AG04449 (cell line): ENCODE measurements around the gene SLIT3.

Experiments used
- CTCF ChIA-PET: fragments of 350-600 bp; formaldehyde crosslinking; extraction: SDS; loops from one replicate; lab custom pipeline; 2021; ENCODE audit warnings: antibody characterized with exemption; lab: Yijun Ruan, JAX
- POLR2A ChIA-PET: fragments of 400-600, 350-600 bp; formaldehyde crosslinking; extraction: SDS; loops from one replicate; lab custom pipeline; 2020; ENCODE audit warnings: antibody characterized with exemption, inconsistent platforms; lab: Yijun Ruan, JAX
- DNase-seq: peaks from one replicate; pipeline ENCODE4 v3.0.0-alpha.2; 2010; ENCODE audit warnings: low read depth, low spot score
- H3K4me3 ChIP-seq: 2 replicates; pipeline ENCODE4 v1.5.1; 2011; ENCODE audit warnings: low read depth, mild to moderate bottlenecking, control low read depth, low read length
- CTCF ChIP-seq: IDR thresholded peaks from one replicate; pipeline ENCODE4 v1.5.1; 2011; ENCODE audit warnings: mild to moderate bottlenecking, moderate library complexity, low read length, control low read depth, inconsistent platforms; ENCODE audit not compliant: insufficient read depth; ENCODE audit errors: missing control alignments

Gene SLIT3

GRCh38 chr5:169131616-169132301, 169.2 kb downstream of the SLIT3 start:
- no peak for DNase-seq
- H3K4me3 ChIP-seq = no peak overlapping the region
- TF ChIP-seq CTCF = no peak
- ChIA-PET POLR2A (no interaction called here), CTCF (no interaction called here)

- CTCF ChIA-PET = no interaction called here
- TF ChIP-seq CTCF = no peak
- no peak overlapping the region for H3K4me3 ChIP-seq
- DNase-seq = no peak
- POLR2A ChIA-PET = no interaction called here
These were observed 172.3 kb downstream of the SLIT3 start for GRCh38 chr5:169128679-169129078.

GRCh38 chr5:169127431-169127830, 173.5 kb downstream of the SLIT3 start:
- ChIA-PET CTCF (no interaction called here), POLR2A (no interaction called here)
- no peak overlapping the region for H3K4me3 ChIP-seq
- DNase-seq = no peak
- no peak for TF ChIP-seq CTCF

- no peak for TF ChIP-seq CTCF
- no peak overlapping the region for H3K4me3 ChIP-seq
- CTCF ChIA-PET = no interaction called here
- POLR2A ChIA-PET = no interaction called here
- no peak for DNase-seq
These were observed 174.4 kb downstream of the SLIT3 start for GRCh38 chr5:169126481-169127021.

- DNase-seq = no peak
- ChIA-PET CTCF (no interaction called here), POLR2A (no interaction called here)
- TF ChIP-seq CTCF = no peak
- H3K4me3 ChIP-seq = no peak overlapping the region
These were observed 175.4 kb downstream of the SLIT3 start for GRCh38 chr5:169125571-169125970.

GRCh38 chr5:169122951-169123350, 178.0 kb downstream of the SLIT3 start:
- DNase-seq = no peak
- ChIA-PET CTCF (interaction anchor here (0.6 kb wide), 1 partner anchor 390 kb away, joined by 3 read pairs; no protein-coding TSS in a partner anchor), POLR2A (no interaction called here)
- no peak for TF ChIP-seq CTCF
- H3K4me3 ChIP-seq = no peak overlapping the region
